Neuronal stem cell (in vitro differentiated cells): ENCODE results near the gene SLC35G6.

Experiments used
- DNase-seq: peaks from one replicate; pipeline ENCODE4 v3.0.0-alpha.2; 2013; ENCODE audit warnings: low spot score
- H2AFZ ChIP-seq: one replicate; pipeline ENCODE4 v1.6.1; 2013; ENCODE audit warnings: mild to moderate bottlenecking, low read length, inconsistent platforms
- H2AK5ac ChIP-seq: 2 replicates; pipeline ENCODE4 v1.6.1; 2013; ENCODE audit warnings: low read depth, mild to moderate bottlenecking, inconsistent platforms, low read length, moderate library complexity, mixed read lengths
- H2BK120ac ChIP-seq: 2 replicates; pipeline ENCODE4 v1.6.1; 2013; ENCODE audit warnings: low read depth, mild to moderate bottlenecking, inconsistent platforms, low read length, moderate library complexity, mixed read lengths
- H2BK12ac ChIP-seq: one replicate; pipeline ENCODE4 v1.6.1; 2013; ENCODE audit warnings: low read length, inconsistent platforms
- H2BK15ac ChIP-seq: 2 replicates; pipeline ENCODE4 v1.6.1; 2013; ENCODE audit warnings: mild to moderate bottlenecking, low read length, inconsistent platforms, mixed read lengths
- H2BK5ac ChIP-seq: one replicate; pipeline ENCODE4 v1.6.1; 2013; ENCODE audit warnings: inconsistent platforms, mild to moderate bottlenecking, low read length, moderate library complexity
- H3K14ac ChIP-seq: one replicate; pipeline ENCODE4 v1.6.1; 2013; ENCODE audit warnings: low read length, inconsistent platforms
- H3K18ac ChIP-seq: 2 replicates; pipeline ENCODE4 v1.6.1; 2013; ENCODE audit warnings: low read length, inconsistent platforms
- H3K23ac ChIP-seq: 2 replicates; pipeline ENCODE4 v1.6.1; 2013; ENCODE audit warnings: low read depth, mild to moderate bottlenecking, mixed read lengths, low read length, inconsistent platforms; ENCODE audit not compliant: poor library complexity
- H3K27ac ChIP-seq: replicated peaks from 3 replicates; pipeline ENCODE4 v1.5.1; 2013; ENCODE audit warnings: low read length, inconsistent platforms
- H3K27me3 ChIP-seq, 3 experiments: 2 replicates each; pipeline ENCODE4 v1.6.1; 2013; ENCODE audit warnings: low read length in 3 of 3, mild to moderate bottlenecking in 2 of 3, inconsistent platforms in 1 of 3, low read depth in 1 of 3, mixed read lengths in 1 of 3, moderate library complexity in 1 of 3; ENCODE audit not compliant: control insufficient read depth in 3 of 3, insufficient read depth in 3 of 3
- H3K36me3 ChIP-seq, 2 donors: replicated peaks in 1 of 2; 2 replicates each; pipeline ENCODE4 v1.6.1; 2013; ENCODE audit warnings: low read length in 2 of 2; ENCODE audit not compliant: control insufficient read depth in 2 of 2, insufficient read depth in 2 of 2
- H3K4ac ChIP-seq: 2 replicates; pipeline ENCODE4 v1.6.1; 2013; ENCODE audit warnings: inconsistent platforms, mild to moderate bottlenecking, low read length, moderate library complexity
- H3K4me1 ChIP-seq, 2 donors: 1 replicate in 1 of 2; 2 replicates in 1 of 2; pipeline ENCODE4 v1.6.1; 2013; ENCODE audit warnings: low read length in 2 of 2, low read depth in 1 of 2; ENCODE audit not compliant: control insufficient read depth in 2 of 2, insufficient read depth in 1 of 2
- H3K4me2 ChIP-seq: one replicate; pipeline ENCODE4 v1.6.1; 2013; ENCODE audit warnings: mild to moderate bottlenecking, low read length, inconsistent platforms; ENCODE audit not compliant: insufficient read depth, poor library complexity, severe bottlenecking
- H3K4me3 ChIP-seq, 2 donors: 2 replicates each; pipeline ENCODE4 v1.5.1; 2013; ENCODE audit warnings: low read length in 2 of 2, mild to moderate bottlenecking in 2 of 2, inconsistent platforms in 1 of 2, moderate library complexity in 1 of 2
- H3K79me1 ChIP-seq: one replicate; pipeline ENCODE4 v1.6.1; 2013; ENCODE audit warnings: low read depth, mild to moderate bottlenecking, inconsistent platforms, low read length, moderate library complexity
- H3K9ac ChIP-seq: one replicate; pipeline ENCODE4 v1.6.1; 2013; ENCODE audit warnings: mild to moderate bottlenecking, low read depth, low read length, inconsistent platforms; ENCODE audit not compliant: poor library complexity
- H3K9me3 ChIP-seq, 2 donors: replicated peaks in 1 of 2; 2 replicates each; pipeline versions ENCODE3 to v1.6.1; 2013; ENCODE audit warnings: low read length in 2 of 2, mild to moderate bottlenecking in 2 of 2, inconsistent platforms in 1 of 2, low read depth in 1 of 2, mixed read lengths in 1 of 2, moderate library complexity in 1 of 2; ENCODE audit not compliant: control insufficient read depth in 2 of 2, insufficient read depth in 1 of 2
- H4K8ac ChIP-seq: one replicate; pipeline ENCODE4 v1.6.1; 2013; ENCODE audit warnings: low read depth, mild to moderate bottlenecking, inconsistent platforms, low read length, moderate library complexity
- H4K91ac ChIP-seq: one replicate; pipeline ENCODE4 v1.6.1; 2013; ENCODE audit warnings: low read length, low read depth, mild to moderate bottlenecking, inconsistent platforms; ENCODE audit not compliant: poor library complexity
- WGBS, 2 donors: extraction: QIAGEN DNeasy Blood & Tissue Kit; methylation state at CpG; one replicate each; pipeline ENCODE4 v1.1.7; 2013; ENCODE audit warnings: missing lambda C conversion rate in 2 of 2, mixed read lengths in 1 of 2; ENCODE audit not compliant: insufficient read length in 2 of 2, insufficient replicate concordance in 1 of 2; ENCODE audit errors: extremely low coverage in 2 of 2; 5-methylcytosine and 5-hydroxymethylcytosine counted together

The SLC35G6 gene

DNA sequence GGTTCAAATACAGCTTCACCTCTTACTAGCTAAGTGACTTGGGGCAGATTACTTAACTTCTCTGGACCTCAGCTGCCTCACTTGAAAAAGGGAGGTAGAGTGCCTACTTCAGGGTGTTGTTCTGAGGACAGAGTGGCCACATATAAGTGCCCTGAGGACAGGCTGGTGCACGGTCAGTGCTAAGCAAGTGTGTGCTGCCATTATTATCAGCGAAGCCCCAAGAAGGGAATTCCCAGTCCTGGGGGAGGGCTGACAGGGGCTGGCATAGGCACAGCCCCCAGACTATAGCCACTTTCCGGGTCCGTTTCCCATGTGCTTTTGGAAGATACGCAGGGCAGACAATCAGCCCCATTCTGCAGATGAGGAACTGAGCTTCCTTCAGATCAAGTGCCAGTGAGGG, 4.3 kb upstream of the SLC35G6 start:
- H2BK12ac ChIP-seq: peak overlapping the region; percentile 46
- H4K91ac ChIP-seq: no peak overlapping the region
- no peak overlapping the region for H2BK120ac ChIP-seq
- peaks cover 18 to 20% of the 10 kb centered on the region in 2 donors for H3K4me1 ChIP-seq
- no peak overlapping the region for H3K9ac ChIP-seq
- DNase-seq: no peak
- H3K79me1 ChIP-seq: peaks cover 18% of the 10 kb centered on the region
- no peak overlapping the region for H3K27ac ChIP-seq
- peaks cover 0 to 3% of the 10 kb centered on the region in 2 donors for H3K36me3 ChIP-seq
- peak overlapping the region; percentile 49 for H2BK15ac ChIP-seq
- H3K9me3 ChIP-seq: no peaks in the 10 kb centered on the region
- no peak overlapping the region for H3K18ac ChIP-seq
- no peak overlapping the region for H3K4me2 ChIP-seq
- no peak overlapping the region for H2AK5ac ChIP-seq
- no peak overlapping the region for H3K14ac ChIP-seq
- no peak overlapping the region for H4K8ac ChIP-seq
- H3K27me3 ChIP-seq: no peaks in the 10 kb centered on the region
- no peak overlapping the region for H3K4me3 ChIP-seq
- H3K4ac ChIP-seq: peak overlapping the region; percentile 76
- H3K23ac ChIP-seq: peak overlapping the region; percentile 80
- no CpG with 5 or more reads among the region's 5 CpGs for WGBS, 2 donors
- peak overlapping the region; percentile 75 for H2BK5ac ChIP-seq
- H2AFZ ChIP-seq: no peak overlapping the region

DNA sequence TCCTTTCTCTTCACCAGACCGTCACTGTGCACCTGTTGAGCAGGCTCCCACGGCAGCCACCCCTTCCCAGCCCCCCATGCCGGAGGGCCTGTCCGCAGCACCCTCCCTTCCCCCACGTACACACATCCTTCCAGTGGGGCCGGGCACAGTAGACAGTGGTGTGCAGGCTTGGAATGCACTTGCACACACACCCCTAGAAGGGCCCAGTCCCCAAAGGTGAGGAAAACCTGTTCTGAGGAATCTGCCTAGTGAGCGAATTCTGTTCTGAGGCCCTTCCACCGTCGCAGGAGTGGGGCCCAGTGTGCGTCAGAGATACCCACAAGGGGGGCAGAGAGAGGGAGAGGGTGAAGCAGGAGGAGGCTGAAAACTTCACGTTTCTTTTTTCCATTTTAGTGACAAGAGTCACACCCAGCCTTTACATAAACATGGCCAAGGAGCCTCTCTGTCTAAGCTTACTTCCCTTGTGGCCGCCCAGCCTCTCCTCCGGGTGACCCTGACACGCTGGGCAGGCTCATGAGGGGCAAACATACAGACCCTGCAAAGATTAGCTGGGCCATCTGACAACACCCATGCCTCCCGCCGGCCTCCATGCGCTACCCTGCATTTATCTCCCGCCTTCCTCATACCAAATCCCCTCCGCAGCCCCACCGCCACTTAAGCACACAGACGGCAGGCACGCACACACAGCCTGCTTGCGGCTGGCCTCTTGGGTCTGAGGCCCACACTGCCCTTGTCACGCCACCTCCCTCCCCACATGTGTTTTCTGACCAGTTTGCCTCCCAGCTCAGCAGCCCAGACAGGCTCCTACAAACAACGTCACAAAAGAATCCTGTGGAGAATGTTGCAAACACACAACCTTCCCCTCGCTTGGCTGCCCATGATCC, 3.6 kb upstream of the SLC35G6 start:
- Histone ChIP-seq H2BK5ac (peak overlapping the region; percentile 75), H3K27ac (peak overlapping the region; percentile 31), H3K4me3 (peak overlapping the region in 1 of 2 donors; percentile 92), H3K23ac (peak overlapping the region; percentile 91), H3K18ac (peak overlapping the region; percentile 71), H3K79me1 (peaks cover 18% of the 10 kb centered on the region), H3K14ac (peak overlapping the region; percentile 82), H3K4ac (peak overlapping the region; percentile 76), H3K9ac (peak overlapping the region; percentile 60), H2BK12ac (peak overlapping the region; percentile 90), H4K8ac (no peak overlapping the region), H3K4me2 (peak overlapping the region; percentile 25), H4K91ac (peak overlapping the region; percentile 30), H2BK15ac (peak overlapping the region; percentile 96), H2AK5ac (peak overlapping the region; percentile 99), H3K36me3 (peaks cover 0 to 3% of the 10 kb centered on the region in 2 donors), H3K4me1 (peaks cover 21 to 24% of the 10 kb centered on the region in 2 donors), H2AFZ (no peak overlapping the region), H3K9me3 (no peaks in the 10 kb centered on the region), H3K27me3 (no peaks in the 10 kb centered on the region), H2BK120ac (no peak overlapping the region)
- WGBS, 2 donors: no CpG with 5 or more reads among the region's 26 CpGs
- no peak for DNase-seq

DNA sequence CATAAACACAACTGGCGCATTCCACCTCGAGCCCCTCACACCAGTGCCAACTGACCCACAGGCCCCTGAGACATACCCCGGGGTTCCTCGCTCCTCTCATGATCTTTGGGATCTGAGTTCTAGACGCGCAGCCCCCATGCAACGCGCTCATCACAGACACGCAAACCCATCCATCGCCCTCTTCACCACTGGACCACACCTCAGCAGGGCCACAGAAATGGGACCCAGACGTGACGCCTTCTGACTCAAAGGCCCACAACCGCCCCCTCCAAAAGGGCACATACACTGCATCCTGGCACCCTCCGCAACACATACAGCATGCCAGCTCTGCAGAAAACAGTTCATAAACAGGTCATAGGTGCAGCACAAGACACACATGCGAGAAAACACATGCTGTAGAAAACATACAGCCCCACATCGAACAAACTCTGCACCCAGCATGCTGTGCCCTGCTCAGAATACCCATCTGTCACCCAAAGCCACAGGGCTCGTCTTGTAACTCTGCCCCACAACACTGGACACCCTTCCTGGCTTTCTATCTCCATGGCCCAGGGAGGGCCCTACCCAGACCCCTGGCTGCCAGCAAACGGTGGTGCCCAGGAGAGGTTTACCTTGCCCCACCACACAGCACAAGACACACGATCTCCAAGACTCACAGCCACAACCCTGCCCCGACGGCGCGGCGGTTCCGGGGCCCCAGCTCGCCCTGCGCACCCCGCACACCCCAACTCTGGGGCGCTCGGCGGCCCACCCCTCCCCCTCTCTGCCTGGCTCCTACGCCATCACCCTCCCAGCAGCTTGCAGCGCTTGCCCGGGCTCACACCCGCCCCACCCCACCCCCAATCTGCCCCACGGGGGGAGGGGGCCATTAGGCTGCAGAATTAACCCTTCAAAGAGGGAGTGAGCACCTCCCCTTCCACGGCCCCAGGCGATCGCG, 2.7 kb upstream of the SLC35G6 start:
- Histone ChIP-seq H3K18ac (peak overlapping the region; percentile 99), H4K8ac (no peak overlapping the region), H3K14ac (peak overlapping the region; percentile 84), H3K79me1 (peaks cover 18% of the 10 kb centered on the region), H2BK5ac (peak overlapping the region; percentile 3), H2AFZ (peak overlapping the region; percentile 84), H2BK120ac (peak overlapping the region; percentile 13), H3K36me3 (peaks cover 0 to 3% of the 10 kb centered on the region in 2 donors), H3K27ac (peak overlapping the region; percentile 65), H3K27me3 (no peaks in the 10 kb centered on the region), H3K4me1 (peaks cover 26 to 27% of the 10 kb centered on the region in 2 donors), H2BK12ac (peak overlapping the region; percentile 90), H3K4me2 (peak overlapping the region; percentile 71), H3K23ac (no peak overlapping the region), H3K9ac (peak overlapping the region; percentile 95), H3K4me3 (peak overlapping the region; percentile 92 to 93), H3K9me3 (no peaks in the 10 kb centered on the region), H2AK5ac (peak overlapping the region; percentile 99), H3K4ac (no peak overlapping the region), H4K91ac (no peak overlapping the region), H2BK15ac (peak overlapping the region; percentile 96)
- peak; percentile 37 for DNase-seq
- WGBS, 2 donors: no CpG with 5 or more reads among the region's 40 CpGs
